GM21619 (cell line): ENCODE data around the gene IGFBPL1.
"Not testable (repeated sequence)": the region's sequence is repeated elsewhere in the genome, so short reads cannot be mapped to it uniquely, and the experiment has no call there.

ENCODE experiments used
- ATAC-seq: cut with Tn5 transposase; IDR thresholded peaks from one replicate; pipeline ENCODE4 v1.9.1; 2021; ENCODE audit not compliant: unreplicated experiment

IGFBPL1 gene

GRCh38 chr9:38401994-38402393 lies 22.3 kb downstream of the IGFBPL1 start:
- no peak for ATAC-seq

- ATAC-seq: not testable (repeated sequence)
Observed at GRCh38 chr9:38399191-38399590, 25.1 kb downstream of the IGFBPL1 start.

GRCh38 chr9:38396371-38396671 lies 27.9 kb downstream of the IGFBPL1 start:
- no peak for ATAC-seq

GRCh38 chr9:38395653-38396370 lies 28.4 kb downstream of the IGFBPL1 start:
- no peak for ATAC-seq

- ATAC-seq: no peak
Observed at GRCh38 chr9:38394416-38394815, 29.8 kb downstream of the IGFBPL1 start.

GRCh38 chr9:38393128-38393796 lies 31.0 kb downstream of the IGFBPL1 start:
- ATAC-seq: no peak

GRCh38 chr9:38392235-38393127 lies 31.8 kb downstream of the IGFBPL1 start, which contains the start of gene ALDH1B1:
Gene ALDH1B1 (plus strand): TSS chr9:38392702. CDS start chr9:38395749, 3,047 bp downstream.
- peak; percentile 99 for ATAC-seq

- no peak for ATAC-seq
Observed at GRCh38 chr9:38391278-38392118, 32.8 kb downstream of the IGFBPL1 start.

GRCh38 chr9:38390851-38391250 lies 33.4 kb downstream of the IGFBPL1 start:
- no peak for ATAC-seq

GRCh38 chr9:38390442-38390841 lies 33.8 kb downstream of the IGFBPL1 start:
- no peak for ATAC-seq

GRCh38 chr9:38389313-38389712 lies 34.9 kb downstream of the IGFBPL1 start:
- ATAC-seq: no peak

- ATAC-seq: no peak
Observed at GRCh38 chr9:38388283-38389223, 35.7 kb downstream of the IGFBPL1 start.

- ATAC-seq: no peak
Observed at GRCh38 chr9:38387751-38388150, 36.5 kb downstream of the IGFBPL1 start.

GRCh38 chr9:38387066-38387465 lies 37.2 kb downstream of the IGFBPL1 start:
- no peak for ATAC-seq

GRCh38 chr9:38386319-38386895 lies 37.8 kb downstream of the IGFBPL1 start:
- no peak for ATAC-seq

GRCh38 chr9:38385896-38386295 lies 38.4 kb downstream of the IGFBPL1 start:
- ATAC-seq: no peak

GRCh38 chr9:38384990-38385848 lies 39.0 kb downstream of the IGFBPL1 start:
- ATAC-seq: no peak

GRCh38 chr9:38382141-38382540 lies 42.1 kb downstream of the IGFBPL1 start:
- no peak for ATAC-seq
